ENCODE measurements around the gene RASD2. TPM values are rescaled to one million over a fixed set of nuclear protein-coding genes. Genes with fewer than 3 reads are reported as not detected.

The RASD2 gene
- total and polyA plus RNA-seq, 10 donors: 0.04 to 0.44 (median 0.17) TPM; not detected in 3

DNA sequence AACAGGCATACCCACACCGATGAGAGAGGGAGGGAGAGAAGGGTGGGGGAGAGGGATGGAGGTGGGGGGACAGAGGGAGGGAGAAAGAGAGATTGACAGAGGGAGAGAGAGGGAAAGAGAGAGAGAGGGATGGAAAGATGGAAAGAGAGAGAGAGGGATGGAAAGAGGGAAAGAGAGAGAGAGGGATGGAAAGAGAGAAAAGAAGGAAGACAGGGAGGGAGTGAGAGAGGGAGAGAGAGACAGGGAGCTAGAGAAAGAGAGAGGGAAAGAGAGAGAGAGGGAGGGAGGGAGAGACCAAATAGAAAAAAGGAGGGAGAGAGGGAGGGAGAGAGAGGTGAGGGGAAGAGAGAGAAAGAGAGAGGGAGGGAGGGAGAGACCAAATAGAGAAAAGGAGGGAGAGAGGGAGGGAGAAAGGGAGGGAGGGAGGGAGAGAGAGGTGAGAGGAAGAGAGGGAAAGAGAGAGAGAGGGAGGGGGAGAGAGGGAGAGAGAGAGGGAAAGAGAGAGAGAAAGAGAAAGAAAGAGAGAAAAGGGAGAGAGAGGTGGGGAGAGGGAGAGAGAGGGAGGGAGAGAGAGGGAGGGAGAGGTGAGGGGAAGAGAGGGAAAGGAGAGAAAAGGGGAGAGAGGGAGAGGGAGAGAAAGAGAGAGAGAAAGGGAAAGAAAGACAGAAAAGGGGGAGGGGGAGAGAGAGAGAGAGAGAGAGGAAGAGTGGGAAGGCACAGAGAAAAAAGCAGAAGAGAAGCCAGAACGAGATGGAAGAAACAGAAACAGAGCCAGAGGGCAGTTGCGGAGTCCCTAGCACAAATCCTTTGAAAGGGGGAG lies 52.6 kb downstream of the RASD2 start:
- intact Hi-C loops (cut with DNase I; ENCODE audit: low total_unique reads): no loop called here
- TF ChIP-seq POLR2A (IDR thresholded peaks at IDR 0.05): no peak
- TF ChIP-seq, protein P1, sequence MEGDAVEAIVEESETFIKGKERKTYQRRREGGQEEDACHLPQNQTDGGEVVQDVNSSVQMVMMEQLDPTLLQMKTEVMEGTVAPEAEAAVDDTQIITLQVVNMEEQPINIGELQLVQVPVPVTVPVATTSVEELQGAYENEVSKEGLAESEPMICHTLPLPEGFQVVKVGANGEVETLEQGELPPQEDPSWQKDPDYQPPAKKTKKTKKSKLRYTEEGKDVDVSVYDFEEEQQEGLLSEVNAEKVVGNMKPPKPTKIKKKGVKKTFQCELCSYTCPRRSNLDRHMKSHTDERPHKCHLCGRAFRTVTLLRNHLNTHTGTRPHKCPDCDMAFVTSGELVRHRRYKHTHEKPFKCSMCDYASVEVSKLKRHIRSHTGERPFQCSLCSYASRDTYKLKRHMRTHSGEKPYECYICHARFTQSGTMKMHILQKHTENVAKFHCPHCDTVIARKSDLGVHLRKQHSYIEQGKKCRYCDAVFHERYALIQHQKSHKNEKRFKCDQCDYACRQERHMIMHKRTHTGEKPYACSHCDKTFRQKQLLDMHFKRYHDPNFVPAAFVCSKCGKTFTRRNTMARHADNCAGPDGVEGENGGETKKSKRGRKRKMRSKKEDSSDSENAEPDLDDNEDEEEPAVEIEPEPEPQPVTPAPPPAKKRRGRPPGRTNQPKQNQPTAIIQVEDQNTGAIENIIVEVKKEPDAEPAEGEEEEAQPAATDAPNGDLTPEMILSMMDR (IDR thresholded peaks at IDR 0.05 in 8 of 11, conservative IDR thresholded peaks at IDR 0.05 in 3 of 11): no peak
- no peak for TF ChIP-seq POLR2AphosphoS5 (IDR thresholded peaks at IDR 0.05)
- peaks cover 0 to 16% (median 0%) of the 10 kb centered on the region in 6 donors for H3K4me1 ChIP-seq
- no peak for DNase-seq
- WGBS, 5 donors: 43 to 56% (median 53%) methylated on average over 3 of the region's 3 CpGs
- H3K27me3 ChIP-seq (replicated peaks in 1 of 7): peaks cover 0 to 4% (median 0%) of the 10 kb centered on the region in 7 donors
- H3K36me3 ChIP-seq: no peaks in the 10 kb centered on the region
- H3K4me3 ChIP-seq: no peak overlapping the region
- no peaks in the 10 kb centered on the region for H3K9me3 ChIP-seq
- no peak overlapping the region for H3K27ac ChIP-seq

DNA sequence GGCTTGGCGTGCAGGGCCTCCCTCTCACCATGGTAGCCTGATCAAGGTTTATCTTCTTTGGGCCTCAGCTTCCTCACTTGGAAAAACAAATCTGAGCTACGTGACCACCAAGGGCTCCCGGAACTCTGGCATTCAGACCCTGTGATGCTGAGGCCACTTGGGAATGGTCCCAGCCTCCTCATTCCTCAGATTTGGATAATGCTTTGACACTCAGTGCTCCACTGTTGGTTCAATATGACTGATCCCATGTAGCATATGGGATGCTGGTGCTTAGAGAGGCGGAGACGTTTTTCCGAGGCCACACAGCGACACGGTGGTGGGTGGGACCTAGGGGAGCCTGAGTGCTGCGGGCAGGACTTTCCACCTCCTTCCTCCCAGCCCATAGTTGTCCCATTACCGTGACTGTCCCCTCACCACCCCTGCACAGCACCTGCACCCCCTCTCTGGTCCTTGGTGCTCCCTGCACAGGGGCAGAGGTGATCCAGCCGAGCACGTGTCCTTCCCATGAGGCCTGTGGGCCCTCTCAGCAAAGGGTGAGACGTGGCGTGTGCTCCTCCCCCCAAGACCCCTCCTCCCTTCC lies 53.4 kb downstream of the RASD2 start:
- no peak overlapping the region for H3K27ac ChIP-seq
- DNase-seq: peak; percentile 35
- intact Hi-C loops (cut with DNase I; ENCODE audit: low total_unique reads): no loop called here
- 72 to 93% (median 84%) methylated on average over 10 to 14 of the region's 14 CpGs for WGBS, 5 donors
- TF ChIP-seq POLR2A (IDR thresholded peaks at IDR 0.05): no peak
- TF ChIP-seq, protein P1 (IDR thresholded peaks at IDR 0.05 in 8 of 11, conservative IDR thresholded peaks at IDR 0.05 in 3 of 11): no peak
- no peak for TF ChIP-seq POLR2AphosphoS5 (IDR thresholded peaks at IDR 0.05)
- H3K4me1 ChIP-seq: peaks cover 0 to 9% (median 0%) of the 10 kb centered on the region in 6 donors
- peaks cover 0 to 4% (median 0%) of the 10 kb centered on the region in 7 donors for H3K27me3 ChIP-seq (replicated peaks in 1 of 7)
- H3K36me3 ChIP-seq: no peaks in the 10 kb centered on the region
- no peak overlapping the region for H3K4me3 ChIP-seq
- no peaks in the 10 kb centered on the region for H3K9me3 ChIP-seq

DNA sequence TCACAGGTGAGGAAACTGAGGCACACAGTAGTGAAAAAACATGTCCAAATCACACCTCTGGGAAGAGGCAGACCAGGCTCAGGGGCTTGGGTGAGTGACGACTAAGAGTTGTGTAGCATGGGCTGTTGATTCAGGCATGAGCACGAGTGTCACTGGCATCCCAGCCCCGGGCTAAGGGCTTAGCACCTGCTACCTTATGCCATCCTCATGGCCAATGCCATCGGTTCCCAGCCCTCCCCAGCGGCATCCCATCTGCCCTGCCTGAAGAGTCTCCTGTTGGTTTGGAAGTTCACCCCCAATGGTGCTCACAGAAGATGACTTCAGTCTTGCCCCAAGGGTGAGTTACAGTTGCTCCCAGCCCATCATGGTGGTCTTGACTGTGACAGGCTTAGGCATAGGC lies 54.1 kb downstream of the RASD2 start:
- DNase-seq: no peak
- TF ChIP-seq POLR2A (IDR thresholded peaks at IDR 0.05): no peak
- TF ChIP-seq POLR2AphosphoS5 (IDR thresholded peaks at IDR 0.05): no peak
- TF ChIP-seq, protein P1 (IDR thresholded peaks at IDR 0.05 in 8 of 11, conservative IDR thresholded peaks at IDR 0.05 in 3 of 11): no peak
- H3K4me1 ChIP-seq: peaks cover 0 to 2% (median 0%) of the 10 kb centered on the region in 6 donors
- H3K9me3 ChIP-seq: no peaks in the 10 kb centered on the region
- WGBS, 5 donors: 90 to 96% (median 92%) methylated on average over 4 to 5 of the region's 5 CpGs
- no peak overlapping the region for H3K27ac ChIP-seq
- no peak overlapping the region for H3K4me3 ChIP-seq
- no peaks in the 10 kb centered on the region for H3K36me3 ChIP-seq
- intact Hi-C loops (cut with DNase I; ENCODE audit: low total_unique reads): no loop called here
- H3K27me3 ChIP-seq (replicated peaks in 1 of 7): peaks cover 0 to 4% (median 0%) of the 10 kb centered on the region in 7 donors

DNA sequence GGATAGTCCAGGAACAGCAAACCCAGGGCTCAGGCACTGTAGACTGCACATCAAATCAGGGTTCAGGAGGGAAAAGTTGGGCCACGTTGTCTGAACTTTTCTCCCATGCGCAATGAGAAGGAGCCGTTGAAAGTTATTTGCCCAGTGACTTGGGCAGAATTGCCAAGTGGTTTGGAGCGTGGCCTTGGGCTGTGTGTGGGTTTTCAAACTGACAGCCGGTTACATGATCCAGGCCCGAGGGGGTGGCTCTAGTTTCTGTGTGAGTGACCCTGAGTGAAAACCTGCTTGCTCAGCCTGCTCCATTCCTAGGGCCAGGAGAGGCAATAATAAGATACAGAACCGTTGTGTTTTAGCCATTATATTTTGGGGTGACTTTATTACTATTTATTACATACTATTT lies 56.2 kb downstream of the RASD2 start:
- DNase-seq: no peak
- Histone ChIP-seq H3K4me1 (peaks cover 0 to 10% (median 0%) of the 10 kb centered on the region in 6 donors), H3K4me3 (no peak overlapping the region), H3K9me3 (no peaks in the 10 kb centered on the region), H3K36me3 (no peaks in the 10 kb centered on the region), H3K27ac (no peak overlapping the region), H3K27me3 (replicated peaks in 1 of 7) (peaks cover 0 to 4% (median 0%) of the 10 kb centered on the region in 7 donors)
- WGBS, 5 donors: 77 to 90% (median 82%) methylated on average over 7 of the region's 7 CpGs
- intact Hi-C loops (cut with DNase I; ENCODE audit: low total_unique reads): no loop called here
- TF ChIP-seq POLR2A (IDR thresholded peaks at IDR 0.05) (no peak), POLR2AphosphoS5 (IDR thresholded peaks at IDR 0.05) (no peak)
- TF ChIP-seq, protein P1 (IDR thresholded peaks at IDR 0.05 in 8 of 11, conservative IDR thresholded peaks at IDR 0.05 in 3 of 11): no peak
